ENCODE measurements around the gene ACD.

- TF ChIP-seq YY1 (IDR thresholded peaks at IDR 0.05; ENCODE audit: insufficient read depth, insufficient read length), result no peak
- no peak for TF ChIP-seq SUZ12 (IDR thresholded peaks at IDR 0.05; ENCODE audit: extremely low read depth, insufficient read depth, insufficient read length)
Measured at GRCh38 chr16:67648764-67649407, 11.2 kb downstream of the ACD start.

Data from NT2/D1 (cell line).